Measurements from ENCODE around the gene DCAF17.
A peak's percentile ranks its signal among the peaks of the same experiment; 100 is the strongest.

Gene DCAF17

GRCh38 chr2:171416009-171416926 lies 17.8 kb upstream of the DCAF17 start (continued):
- TF ChIP-seq ZNF280C (tag by site-specific recombination; IDR thresholded peaks at IDR 0.05) = no peak
- no peak for TF ChIP-seq KLF8 (tag by site-specific recombination; IDR thresholded peaks at IDR 0.05)
- TF ChIP-seq, protein P1, sequence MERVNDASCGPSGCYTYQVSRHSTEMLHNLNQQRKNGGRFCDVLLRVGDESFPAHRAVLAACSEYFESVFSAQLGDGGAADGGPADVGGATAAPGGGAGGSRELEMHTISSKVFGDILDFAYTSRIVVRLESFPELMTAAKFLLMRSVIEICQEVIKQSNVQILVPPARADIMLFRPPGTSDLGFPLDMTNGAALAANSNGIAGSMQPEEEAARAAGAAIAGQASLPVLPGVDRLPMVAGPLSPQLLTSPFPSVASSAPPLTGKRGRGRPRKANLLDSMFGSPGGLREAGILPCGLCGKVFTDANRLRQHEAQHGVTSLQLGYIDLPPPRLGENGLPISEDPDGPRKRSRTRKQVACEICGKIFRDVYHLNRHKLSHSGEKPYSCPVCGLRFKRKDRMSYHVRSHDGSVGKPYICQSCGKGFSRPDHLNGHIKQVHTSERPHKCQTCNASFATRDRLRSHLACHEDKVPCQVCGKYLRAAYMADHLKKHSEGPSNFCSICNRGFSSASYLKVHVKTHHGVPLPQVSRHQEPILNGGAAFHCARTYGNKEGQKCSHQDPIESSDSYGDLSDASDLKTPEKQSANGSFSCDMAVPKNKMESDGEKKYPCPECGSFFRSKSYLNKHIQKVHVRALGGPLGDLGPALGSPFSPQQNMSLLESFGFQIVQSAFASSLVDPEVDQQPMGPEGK (tag by site-specific recombination; IDR thresholded peaks at IDR 0.05) = no peak
- TF ChIP-seq ZNF10 (tag by site-specific recombination; IDR thresholded peaks at IDR 0.05) = no peak
- TF ChIP-seq MZF1 (tag by site-specific recombination; IDR thresholded peaks at IDR 0.05; ENCODE audit: borderline replicate concordance) = no peak
- TF ChIP-seq ZNF211 (tag by site-specific recombination; IDR thresholded peaks at IDR 0.05; ENCODE audit: low read depth) = no peak
- TF ChIP-seq ZNF610 (tag by site-specific recombination; IDR thresholded peaks at IDR 0.05; ENCODE audit: borderline replicate concordance) = no peak
- TF ChIP-seq ZNF146 (tag by site-specific recombination; IDR thresholded peaks at IDR 0.05) = no peak
- TF ChIP-seq ZIC2 (tag by site-specific recombination; IDR thresholded peaks at IDR 0.05) = no peak
- no peak for TF ChIP-seq KLF7 (tag by site-specific recombination; IDR thresholded peaks at IDR 0.05; ENCODE audit: borderline replicate concordance)
- TF ChIP-seq ZNF239 (tag by site-specific recombination; IDR thresholded peaks at IDR 0.05) = no peak
- no peak for TF ChIP-seq ZNF433 (tag by site-specific recombination; IDR thresholded peaks at IDR 0.05; ENCODE audit: low read depth)
- no peak for TF ChIP-seq RBAK (tag by site-specific recombination; IDR thresholded peaks at IDR 0.05)
- TF ChIP-seq ZNF114 (tag by site-specific recombination; IDR thresholded peaks at IDR 0.05) = no peak
- TF ChIP-seq ZNF423 (tag by site-specific recombination; IDR thresholded peaks at IDR 0.05) = no peak
- TF ChIP-seq ZNF202 (tag by site-specific recombination; IDR thresholded peaks at IDR 0.05; ENCODE audit: borderline replicate concordance) = no peak
- no peak for TF ChIP-seq ZSCAN23 (tag by site-specific recombination; IDR thresholded peaks at IDR 0.05)
- TF ChIP-seq, protein P2, sequence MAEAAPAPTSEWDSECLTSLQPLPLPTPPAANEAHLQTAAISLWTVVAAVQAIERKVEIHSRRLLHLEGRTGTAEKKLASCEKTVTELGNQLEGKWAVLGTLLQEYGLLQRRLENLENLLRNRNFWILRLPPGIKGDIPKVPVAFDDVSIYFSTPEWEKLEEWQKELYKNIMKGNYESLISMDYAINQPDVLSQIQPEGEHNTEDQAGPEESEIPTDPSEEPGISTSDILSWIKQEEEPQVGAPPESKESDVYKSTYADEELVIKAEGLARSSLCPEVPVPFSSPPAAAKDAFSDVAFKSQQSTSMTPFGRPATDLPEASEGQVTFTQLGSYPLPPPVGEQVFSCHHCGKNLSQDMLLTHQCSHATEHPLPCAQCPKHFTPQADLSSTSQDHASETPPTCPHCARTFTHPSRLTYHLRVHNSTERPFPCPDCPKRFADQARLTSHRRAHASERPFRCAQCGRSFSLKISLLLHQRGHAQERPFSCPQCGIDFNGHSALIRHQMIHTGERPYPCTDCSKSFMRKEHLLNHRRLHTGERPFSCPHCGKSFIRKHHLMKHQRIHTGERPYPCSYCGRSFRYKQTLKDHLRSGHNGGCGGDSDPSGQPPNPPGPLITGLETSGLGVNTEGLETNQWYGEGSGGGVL (tag by site-specific recombination; IDR thresholded peaks at IDR 0.05) = no peak
- no peak for TF ChIP-seq ZNF623 (tag by site-specific recombination; IDR thresholded peaks at IDR 0.05)
- TF ChIP-seq SCRT1 (tag by site-specific recombination; IDR thresholded peaks at IDR 0.05; ENCODE audit: borderline replicate concordance) = no peak
- TF ChIP-seq ZNF335 (tag by site-specific recombination; conservative IDR thresholded peaks at IDR 0.05) = 0 out of 2 replicates have a peak, but pooled peaks have one; percentile 1
- TF ChIP-seq ZNF311 (tag by site-specific recombination; IDR thresholded peaks at IDR 0.05; ENCODE audit: borderline replicate concordance) = no peak
- TF ChIP-seq GLI2 (tag by site-specific recombination; IDR thresholded peaks at IDR 0.05; ENCODE audit: borderline replicate concordance, low read depth) = no peak
- TF ChIP-seq ZBTB44 (tag by site-specific recombination; IDR thresholded peaks at IDR 0.05) = no peak
- peak; percentile 87 for TF ChIP-seq TRIM28 (IDR thresholded peaks at IDR 0.05; ENCODE audit: borderline replicate concordance, low read length)
- no peak for TF ChIP-seq ZNF292 (tag by site-specific recombination; IDR thresholded peaks at IDR 0.05; ENCODE audit: borderline replicate concordance, low read depth)
- no peak; the same call in 1 of the 2 replicates for TF ChIP-seq ZNF366 (tag by site-specific recombination; conservative IDR thresholded peaks at IDR 0.05)
- TF ChIP-seq, protein P3, sequence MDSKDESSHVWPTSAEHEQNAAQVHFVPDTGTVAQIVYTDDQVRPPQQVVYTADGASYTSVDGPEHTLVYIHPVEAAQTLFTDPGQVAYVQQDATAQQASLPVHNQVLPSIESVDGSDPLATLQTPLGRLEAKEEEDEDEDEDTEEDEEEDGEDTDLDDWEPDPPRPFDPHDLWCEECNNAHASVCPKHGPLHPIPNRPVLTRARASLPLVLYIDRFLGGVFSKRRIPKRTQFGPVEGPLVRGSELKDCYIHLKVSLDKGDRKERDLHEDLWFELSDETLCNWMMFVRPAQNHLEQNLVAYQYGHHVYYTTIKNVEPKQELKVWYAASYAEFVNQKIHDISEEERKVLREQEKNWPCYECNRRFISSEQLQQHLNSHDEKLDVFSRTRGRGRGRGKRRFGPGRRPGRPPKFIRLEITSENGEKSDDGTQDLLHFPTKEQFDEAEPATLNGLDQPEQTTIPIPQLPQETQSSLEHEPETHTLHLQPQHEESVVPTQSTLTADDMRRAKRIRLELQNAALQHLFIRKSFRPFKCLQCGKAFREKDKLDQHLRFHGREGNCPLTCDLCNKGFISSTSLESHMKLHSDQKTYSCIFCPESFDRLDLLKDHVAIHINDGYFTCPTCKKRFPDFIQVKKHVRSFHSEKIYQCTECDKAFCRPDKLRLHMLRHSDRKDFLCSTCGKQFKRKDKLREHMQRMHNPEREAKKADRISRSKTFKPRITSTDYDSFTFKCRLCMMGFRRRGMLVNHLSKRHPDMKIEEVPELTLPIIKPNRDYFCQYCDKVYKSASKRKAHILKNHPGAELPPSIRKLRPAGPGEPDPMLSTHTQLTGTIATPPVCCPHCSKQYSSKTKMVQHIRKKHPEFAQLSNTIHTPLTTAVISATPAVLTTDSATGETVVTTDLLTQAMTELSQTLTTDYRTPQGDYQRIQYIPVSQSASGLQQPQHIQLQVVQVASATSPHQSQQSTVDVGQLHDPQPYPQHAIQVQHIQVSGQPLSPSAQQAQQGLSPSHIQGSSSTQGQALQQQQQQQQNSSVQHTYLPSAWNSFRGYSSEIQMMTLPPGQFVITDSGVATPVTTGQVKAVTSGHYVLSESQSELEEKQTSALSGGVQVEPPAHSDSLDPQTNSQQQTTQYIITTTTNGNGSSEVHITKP (tag by site-specific recombination; IDR thresholded peaks at IDR 0.05) = peak; percentile 58

Measured in HEK293 (cell line).